ENCODE data around the gene EHD1.

GRCh38 chr11:64900263-64900678, 21.9 kb upstream of the EHD1 start:
- TF ChIP-seq EZH2phosphoT487 (IDR thresholded peaks at IDR 0.05; ENCODE audit: borderline replicate concordance) (no peak), CTCF (conservative IDR thresholded peaks at IDR 0.05; ENCODE audit: low read length) (no peak)
